Forelimb muscle (tissue), 1 donor: Measurements from ENCODE around the gene HECW1. TPM values are rescaled to one million over a fixed set of nuclear protein-coding genes. Genes with fewer than 3 reads are reported as not detected.

Experiments used
- DNase-seq: peaks from one replicate; pipeline ENCODE4 v3.0.0-alpha.2; 2013; ENCODE audit warnings: low read depth
- polyA plus RNA-seq: library from polyadenylated mRNA; unstranded; fragments of 120-200 nt; gene quantifications from one replicate; pipeline ENCODE4 v1.2.1, GENCODE V29; 2013; ENCODE audit not compliant: insufficient read length

The HECW1 gene
- polyA plus RNA-seq, 1 donor: 0.23 TPM

DNA sequence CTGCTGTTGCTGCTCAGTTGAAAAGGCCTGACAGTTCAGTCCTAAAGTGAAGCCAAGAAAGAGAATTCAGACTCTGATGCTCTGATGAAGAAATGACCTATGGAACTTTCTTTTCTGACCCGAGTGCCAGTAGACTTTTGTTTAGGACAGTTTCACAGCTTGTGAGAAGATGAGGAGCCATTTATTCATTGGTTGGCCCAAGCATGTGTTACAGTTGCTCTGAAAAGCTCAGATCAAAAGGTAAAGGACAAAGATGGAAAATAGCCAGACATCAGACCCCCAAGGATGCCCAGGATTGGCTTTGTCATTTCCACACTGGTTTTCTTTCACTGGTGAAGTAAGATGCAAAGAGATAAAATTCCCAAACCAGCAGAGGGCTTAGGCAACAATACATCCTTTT lies 321.2 kb downstream of the HECW1 start:
- DNase-seq: no peak

DNA sequence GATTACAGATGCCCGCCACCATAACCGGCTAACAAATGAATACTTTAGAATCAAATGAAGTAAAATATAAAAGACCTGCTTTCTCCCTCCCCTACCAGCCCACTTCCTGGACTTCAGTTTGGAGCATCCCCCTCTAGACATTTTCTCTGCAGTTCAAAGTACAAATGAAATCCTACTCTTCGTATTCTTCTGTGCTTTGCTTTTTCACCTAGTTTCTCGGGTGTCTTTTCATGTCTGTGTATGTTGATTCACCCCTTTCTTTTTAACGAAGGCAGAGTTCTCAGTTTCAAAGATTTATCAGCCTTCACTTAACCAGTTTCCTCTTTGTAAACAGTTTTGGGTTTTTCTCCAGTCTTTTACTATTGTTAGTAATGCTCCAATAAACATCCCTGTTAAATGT lies 324.6 kb downstream of the HECW1 start:
- DNase-seq: no peak

DNA sequence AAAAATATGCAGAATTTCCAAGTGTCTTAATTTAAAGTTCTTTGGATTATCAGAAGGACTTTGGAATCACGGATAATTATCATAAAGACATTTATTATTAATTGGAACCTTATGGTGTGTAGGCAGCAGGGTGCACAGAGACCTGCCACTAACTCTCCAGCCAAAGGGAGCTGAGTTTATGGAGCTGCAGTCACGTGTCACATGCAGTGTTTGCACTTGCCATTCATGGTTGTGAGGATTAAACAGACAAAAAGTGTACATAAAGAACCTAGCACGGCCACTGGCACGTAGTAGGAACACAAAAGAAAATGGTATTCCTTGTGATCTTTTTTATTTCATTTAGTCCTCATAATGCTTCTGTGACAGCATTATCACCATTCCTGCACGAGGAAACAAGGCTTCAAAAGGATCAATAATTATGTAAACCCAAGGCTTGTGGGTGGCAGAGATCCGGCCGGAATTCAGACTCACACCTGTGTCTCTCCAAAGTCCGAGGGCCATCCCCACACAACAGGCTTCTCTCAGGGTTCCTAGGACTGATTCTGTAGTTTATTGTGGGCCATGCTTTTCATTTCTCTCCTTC lies 326.5 kb downstream of the HECW1 start:
- no peak for DNase-seq

DNA sequence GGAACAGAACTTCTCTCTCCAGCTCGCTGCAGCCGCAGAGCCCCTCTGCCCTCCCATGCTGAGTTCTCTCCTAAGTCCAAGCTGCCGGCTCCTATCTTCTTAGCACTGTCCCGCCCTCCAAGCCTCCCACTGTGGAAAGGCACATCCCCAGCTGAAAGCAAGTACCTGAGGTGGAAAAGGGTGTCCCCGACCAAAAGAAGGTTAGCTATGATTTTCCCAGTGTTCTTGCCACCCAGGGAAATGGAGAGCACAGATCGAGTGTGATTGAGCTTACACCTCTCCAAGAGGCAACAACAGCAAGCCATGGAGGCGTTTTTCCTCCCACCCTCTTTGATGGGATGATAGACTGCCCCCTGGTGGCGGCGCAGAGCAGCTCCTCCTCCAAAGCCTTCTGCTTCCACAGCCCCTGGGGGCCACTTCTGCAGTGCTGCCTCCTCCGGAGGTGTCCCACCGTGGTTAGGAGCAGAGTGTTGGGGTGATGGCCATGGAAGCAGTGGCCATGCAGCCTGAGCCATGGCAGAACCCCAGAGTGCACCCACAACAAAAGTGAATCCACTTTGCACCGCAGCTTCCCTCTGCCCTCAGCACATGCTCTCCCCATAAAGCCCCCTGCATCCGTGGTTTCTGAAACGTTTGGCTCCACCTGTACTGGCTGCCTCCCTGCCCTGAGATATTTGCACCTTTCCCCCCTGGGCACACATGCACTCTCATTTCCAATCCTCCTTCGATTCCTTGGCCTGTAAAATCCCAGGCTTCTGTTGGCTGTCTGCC lies 327.4 kb downstream of the HECW1 start:
- no peak for DNase-seq

DNA sequence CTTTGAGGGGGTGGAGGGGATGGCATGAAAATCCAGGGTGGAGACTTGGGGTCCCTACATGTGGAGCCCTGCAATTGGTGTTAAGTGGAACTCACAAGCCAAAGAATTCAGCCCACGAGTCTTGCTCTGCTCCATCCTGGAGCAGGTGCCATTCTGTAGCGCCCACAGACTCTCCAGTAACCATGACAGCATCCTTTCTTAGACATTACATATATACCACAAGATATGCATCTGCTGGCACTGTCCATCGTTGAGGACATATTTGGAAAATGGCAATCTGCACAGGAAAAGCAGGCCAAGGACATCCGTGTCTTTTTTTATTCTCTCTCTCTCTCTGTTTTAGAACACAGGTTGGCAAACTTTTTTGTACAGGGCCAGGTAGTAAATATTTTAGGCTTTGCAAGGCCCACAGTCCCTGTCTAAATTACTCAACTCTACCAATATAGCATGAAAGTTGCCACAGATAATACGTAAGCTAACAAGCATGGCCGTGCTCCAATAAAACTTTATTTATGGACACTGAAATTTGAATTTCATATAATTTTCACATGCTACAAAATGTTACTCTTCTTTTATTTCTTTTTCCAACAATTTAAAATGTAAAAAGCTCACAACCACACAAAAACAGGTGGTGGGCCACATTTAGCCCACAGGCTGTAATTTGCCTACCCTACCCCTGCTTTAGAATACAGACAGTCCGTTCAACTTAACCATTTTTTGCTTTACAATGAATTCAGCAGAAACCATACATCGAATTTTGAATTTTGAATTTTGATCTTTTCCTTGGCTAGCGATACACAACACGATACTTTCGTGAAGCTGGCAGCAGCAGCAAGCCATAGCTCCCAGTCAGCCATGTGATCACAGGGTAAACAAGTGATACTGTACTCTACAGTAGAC lies 329.0 kb downstream of the HECW1 start:
- no peak for DNase-seq

DNA sequence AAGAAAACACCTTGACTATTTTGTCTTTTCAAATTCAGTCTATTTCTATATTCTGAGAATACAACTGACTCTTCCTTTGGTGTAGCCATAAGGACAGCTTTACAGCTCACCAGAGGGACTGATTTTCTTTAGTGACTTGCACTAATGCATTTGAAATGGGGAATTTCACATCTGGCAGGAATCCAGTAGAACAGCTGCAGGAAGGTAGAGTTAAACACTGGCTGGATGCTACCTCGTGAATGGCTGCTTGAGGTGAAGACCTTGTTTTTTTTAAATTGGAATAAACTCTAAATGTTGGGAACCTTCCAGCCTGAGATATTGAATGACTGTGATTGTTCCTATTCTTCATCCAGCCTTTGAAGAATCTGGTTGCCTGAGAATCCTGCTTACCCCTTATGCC lies 330.9 kb downstream of the HECW1 start:
- no peak for DNase-seq

DNA sequence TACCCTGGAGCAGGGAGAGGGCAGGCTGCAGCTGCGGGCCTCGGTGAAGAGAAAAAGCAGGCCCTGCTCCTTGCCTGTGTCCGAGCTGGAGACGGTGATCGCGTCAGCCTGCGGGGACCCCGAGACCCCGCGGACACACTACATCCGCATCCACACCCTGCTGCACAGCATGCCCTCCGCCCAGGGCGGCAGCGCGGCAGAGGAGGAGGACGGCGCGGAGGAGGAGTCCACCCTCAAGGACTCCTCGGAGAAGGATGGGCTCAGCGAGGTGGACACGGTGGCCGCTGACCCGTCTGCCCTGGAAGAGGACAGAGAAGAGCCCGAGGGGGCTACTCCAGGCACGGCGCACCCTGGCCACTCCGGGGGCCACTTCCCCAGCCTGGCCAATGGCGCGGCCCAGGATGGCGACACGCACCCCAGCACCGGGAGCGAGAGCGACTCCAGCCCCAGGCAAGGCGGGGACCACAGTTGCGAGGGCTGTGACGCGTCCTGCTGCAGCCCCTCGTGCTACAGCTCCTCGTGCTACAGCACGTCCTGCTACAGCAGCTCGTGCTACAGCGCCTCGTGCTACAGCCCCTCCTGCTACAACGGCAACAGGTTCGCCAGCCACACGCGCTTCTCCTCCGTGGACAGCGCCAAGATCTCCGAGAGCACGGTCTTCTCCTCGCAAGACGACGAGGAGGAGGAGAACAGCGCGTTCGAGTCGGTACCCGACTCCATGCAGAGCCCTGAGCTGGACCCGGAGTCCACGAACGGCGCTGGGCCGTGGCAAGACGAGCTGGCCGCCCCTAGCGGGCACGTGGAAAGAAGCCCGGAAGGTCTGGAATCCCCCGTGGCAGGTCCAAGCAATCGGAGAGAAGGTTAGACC lies 332.5 kb downstream of the HECW1 start:
- no peak for DNase-seq

DNA sequence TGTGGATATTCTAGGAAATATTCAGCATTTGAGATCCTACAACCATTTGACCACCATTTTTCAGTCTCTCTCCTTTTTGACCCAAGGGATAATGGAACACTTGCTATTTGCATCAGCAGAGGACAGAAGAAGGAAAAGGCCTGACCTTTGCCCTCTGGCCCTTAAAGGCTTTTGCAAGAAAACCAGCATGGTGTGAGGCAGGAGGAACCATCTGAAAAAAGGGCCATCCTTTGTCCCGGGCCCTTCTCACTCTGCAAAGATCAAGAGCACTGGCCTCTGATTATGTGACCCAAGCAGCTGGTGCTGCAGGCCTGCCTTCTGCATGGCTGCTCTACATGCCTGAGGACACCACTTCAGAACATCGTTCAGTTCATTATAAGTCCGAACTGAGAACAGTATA lies 337.1 kb downstream of the HECW1 start:
- DNase-seq: no peak

DNA sequence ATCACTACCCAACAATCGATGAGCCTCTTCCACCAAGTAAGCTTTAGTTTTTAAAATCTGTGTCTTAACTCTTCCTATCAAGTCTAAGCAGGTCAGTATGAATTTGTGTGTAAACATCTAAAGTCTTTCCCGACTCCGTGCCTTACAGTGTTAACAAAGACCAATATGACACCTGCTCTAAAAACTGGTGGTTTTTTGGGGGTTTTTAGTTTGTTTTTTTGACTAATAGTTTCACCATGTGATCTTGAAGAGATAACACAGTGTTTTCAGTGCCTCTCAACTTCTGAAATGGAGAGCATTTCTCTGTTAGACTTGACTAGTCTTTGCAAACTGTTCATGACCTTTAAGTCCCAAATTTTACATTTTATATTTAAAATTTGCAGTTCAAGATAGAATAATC lies 338.4 kb downstream of the HECW1 start:
- no peak for DNase-seq

DNA sequence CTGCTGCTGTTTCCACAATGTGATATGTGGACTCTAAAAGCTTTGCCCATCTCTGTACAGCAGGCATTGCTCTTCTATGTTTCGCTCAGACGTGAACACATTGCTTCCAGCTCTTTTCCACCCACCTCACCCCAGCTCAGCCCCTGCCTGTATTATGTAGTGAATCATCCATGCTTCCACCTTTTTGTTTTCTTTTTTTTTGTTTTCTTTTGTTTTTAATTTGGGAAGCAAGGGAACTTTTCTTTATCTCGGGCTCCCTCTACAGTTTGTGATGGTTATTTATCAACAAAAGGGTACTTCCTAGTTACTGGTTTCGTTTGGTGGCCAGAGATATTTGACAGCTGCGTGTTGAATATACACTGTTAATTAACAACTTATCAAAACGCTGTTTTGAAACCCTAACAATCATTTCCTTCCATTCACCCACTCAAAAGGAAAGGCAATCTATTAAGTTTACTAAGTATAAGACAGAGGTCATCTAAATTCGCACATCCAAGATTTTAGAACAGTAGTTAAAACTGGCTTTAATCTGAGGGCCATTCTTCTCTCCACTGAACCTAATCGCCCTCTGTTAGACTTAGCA lies 342.6 kb downstream of the HECW1 start:
- DNase-seq: no peak

DNA sequence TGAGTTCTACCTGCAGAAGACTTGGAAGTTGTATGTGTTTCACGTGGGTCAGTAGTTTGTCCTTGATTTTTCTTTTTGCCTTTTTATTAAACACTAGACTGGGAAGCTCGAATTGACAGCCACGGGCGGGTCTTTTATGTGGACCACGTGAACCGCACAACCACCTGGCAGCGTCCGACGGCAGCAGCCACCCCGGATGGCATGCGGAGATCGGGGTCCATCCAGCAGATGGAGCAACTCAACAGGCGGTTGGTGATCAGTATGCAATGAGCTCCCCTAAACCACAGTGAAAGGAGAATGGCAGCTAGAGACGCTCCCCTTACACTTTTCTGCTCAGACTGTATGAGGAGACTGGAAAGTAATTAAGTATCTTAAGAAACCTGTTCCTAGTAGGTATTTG lies 343.8 kb downstream of the HECW1 start:
- DNase-seq: no peak

DNA sequence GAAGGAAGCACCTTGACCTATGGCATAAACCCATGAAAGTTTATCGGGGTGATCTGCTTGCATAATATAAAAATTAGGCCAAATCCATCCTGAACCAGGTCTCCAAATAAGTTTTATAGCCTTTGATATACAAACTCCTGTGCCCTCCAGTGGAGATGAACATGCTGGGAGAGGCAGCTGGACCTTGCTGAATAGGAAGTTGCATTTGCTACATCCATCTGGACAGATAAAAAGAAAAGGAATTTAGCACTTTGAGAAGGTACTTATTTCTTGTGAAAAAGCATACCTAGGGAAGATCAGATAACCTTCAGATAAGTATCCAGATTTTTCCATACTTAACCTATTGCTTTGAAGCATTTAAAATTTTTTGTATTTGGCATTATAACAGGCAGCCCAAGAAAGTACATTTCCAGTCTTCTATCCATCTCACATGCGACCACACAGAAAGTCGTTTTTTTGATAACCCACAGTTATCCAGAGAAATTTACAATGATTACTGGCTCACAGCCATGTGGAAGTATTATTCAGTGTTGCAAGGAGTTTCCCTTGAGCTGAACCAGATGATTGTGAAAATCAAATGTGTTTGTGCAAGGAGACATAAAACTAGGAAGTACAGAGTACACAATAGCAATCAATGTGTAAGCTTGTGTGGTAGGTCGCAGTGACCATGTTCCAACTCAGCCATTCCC lies 346.0 kb downstream of the HECW1 start:
- no peak for DNase-seq

DNA sequence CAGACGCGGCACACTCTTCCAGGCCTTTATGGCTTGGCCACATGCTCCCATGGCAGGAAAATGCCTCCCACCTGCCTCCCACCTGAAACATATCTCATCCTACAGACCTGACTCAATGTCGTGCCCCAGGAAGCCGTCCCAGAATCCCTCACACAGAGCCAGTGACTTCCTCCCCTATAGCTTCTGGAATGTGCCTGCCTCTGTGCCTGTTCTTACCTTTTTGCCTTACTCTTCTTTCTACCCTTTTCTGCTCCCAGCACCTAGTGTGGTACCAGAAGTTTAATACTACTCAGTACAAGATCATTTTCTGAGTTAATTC lies 346.5 kb downstream of the HECW1 start:
- DNase-seq: no peak

DNA sequence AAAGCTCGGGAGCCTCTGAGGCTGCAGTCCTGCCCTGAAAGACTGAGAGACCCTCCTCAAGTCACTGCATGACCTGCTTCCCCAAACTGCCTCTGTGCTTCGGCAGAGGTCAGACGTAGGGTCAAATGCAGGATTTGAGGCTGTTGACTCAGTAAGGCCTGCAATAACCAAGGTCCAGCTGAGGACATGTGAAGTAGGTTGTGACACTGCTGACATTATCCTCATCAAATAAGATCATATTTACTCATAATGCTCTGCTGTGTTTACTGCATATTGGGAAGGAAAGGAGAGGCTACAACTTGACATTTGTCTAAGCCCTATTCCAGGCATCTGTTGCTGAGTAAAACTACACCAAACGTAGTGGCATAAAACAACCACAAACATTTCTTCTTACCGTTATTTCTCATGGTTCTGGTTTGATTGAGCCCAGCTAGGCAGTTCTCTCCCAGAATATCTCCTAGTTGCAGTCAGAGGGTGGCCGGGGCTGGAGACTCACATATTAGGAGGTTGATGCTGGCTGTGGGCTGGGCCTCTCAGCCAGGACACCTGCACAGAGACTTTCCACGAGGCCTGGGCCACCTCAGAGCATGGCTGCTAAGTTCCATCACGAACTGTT lies 348.4 kb downstream of the HECW1 start:
- no peak for DNase-seq

DNA sequence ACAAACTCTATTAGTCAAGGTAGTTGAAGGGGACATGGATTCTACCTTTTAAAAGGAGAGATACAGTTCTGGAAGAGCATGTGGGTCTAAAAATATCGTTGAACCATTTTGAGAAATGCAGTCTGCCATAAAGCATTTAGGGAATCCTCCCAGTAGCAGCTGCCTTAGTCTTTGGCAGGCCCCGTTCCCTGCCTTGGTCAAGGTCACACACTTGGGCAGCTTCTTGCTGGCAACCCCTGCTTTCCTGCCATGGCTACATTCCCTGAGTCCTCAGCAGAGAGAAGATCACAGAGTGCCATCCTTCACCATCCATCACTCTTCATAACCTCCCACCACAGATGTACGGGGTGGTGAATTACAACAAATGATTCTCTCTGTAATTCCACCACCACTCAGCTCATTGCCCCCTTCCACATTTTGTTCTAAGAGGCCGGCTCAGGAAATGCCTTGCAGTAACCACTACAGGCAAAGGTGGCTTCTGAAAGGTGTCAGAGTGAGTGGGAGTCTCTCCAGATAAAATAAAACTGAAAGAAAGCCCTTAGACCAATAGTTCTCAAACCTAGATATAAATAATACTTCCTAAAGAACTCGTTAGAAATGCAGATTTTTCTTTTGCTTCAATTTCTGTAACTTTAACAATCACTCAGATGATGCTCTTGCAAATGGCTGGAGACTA lies 349.0 kb downstream of the HECW1 start:
- no peak for DNase-seq

DNA sequence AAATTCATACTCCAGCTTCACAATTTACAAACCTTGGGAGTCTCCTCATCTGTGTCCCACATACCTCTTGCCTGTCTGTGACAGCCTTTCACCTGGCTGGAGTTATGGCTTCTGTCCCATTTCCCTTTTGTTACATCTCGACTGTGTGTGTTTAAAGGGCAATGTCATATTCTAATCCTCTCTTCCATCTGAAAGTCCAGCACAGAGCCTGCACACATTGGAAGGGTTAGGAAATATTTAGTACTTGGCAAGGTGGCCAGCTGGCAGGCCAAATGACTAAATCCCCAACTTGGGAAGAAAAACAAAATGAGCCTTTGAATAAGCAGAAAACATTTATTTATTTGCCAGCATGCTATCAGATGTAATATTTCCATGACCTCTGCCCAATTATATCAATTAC lies 350.4 kb downstream of the HECW1 start:
- DNase-seq: peak; percentile 11

DNA sequence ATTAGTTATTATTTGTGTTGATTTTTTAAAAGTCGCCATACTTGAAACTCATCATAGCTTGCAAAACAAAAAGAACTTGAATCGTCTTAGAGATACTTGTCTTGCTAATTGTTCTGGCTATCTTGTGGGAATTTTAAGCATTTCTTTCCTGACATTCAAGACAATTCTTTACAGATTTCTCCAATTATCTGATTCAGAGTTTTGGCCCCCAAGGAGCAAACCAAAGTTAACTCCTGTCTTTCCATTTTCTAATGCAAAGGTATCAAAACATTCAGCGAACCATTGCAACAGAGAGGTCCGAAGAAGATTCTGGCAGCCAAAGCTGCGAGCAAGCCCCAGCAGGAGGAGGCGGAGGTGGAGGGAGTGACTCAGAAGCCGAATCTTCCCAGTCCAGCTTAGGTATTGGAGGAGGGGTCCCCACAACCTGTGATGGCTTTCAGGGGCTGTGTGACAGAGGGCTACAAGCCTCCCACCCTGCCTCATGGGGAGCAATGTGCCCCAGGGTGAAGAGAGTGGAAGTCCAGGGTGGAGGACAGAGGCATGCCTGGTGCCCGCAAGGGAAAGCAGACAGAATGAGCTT lies 351.0 kb downstream of the HECW1 start:
- no peak for DNase-seq

DNA sequence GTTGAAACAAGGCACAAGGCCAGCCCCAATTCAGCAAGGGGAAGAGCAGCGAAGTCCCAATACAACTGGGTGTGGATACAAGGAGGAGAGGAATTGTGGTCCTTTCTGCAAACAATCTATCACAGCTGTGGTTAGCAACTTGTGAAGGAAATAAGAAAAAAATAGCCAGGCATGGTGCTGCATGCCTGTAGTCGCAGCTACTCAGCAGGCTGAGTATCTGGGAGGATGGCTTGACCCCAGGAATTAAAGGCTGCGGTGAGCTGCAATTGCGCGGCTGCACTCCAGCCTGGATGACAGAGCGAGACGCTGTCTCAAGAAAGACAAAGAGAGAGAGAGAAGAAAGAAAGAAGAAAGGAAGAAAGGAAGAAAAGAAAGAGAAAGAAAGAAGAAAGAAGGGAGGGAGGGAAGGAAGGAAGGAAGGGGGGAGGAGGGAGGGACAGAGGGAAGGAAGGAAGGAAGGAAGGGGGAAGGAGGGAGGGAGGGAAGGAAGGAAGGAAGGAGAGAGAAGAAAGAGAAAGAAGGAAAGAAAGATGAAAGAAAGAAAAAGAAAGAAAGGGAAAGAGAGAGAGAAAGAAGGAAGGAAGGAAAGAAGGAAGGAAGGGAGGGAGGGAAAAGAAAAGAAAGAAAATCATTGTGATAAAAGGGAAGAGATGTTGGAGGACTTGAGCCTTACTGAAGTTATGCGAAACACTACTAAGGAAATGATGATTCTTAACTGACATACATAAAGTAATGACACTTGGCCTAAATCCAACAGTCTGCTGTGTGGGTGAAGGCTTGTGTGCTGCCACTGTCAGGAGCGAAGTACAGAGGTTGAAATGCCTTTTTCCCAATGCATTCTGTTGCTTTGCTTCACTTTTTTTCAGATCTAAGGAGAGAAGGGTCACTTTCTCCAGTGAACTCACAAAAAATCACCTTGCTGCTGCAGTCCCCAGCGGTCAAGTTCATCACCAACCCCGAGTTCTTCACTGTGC lies 353.4 kb downstream of the HECW1 start:
- DNase-seq: no peak
